GM18909 (cell line): ENCODE data around the gene CDKN2B-AS1.

Experiments used
- ATAC-seq: cut with Tn5 transposase; IDR thresholded peaks from one replicate; pipeline ENCODE4 v1.9.1; 2021; ENCODE audit warnings: mild to moderate bottlenecking; ENCODE audit not compliant: unreplicated experiment, poor library complexity

CDKN2B-AS1 gene

DNA sequence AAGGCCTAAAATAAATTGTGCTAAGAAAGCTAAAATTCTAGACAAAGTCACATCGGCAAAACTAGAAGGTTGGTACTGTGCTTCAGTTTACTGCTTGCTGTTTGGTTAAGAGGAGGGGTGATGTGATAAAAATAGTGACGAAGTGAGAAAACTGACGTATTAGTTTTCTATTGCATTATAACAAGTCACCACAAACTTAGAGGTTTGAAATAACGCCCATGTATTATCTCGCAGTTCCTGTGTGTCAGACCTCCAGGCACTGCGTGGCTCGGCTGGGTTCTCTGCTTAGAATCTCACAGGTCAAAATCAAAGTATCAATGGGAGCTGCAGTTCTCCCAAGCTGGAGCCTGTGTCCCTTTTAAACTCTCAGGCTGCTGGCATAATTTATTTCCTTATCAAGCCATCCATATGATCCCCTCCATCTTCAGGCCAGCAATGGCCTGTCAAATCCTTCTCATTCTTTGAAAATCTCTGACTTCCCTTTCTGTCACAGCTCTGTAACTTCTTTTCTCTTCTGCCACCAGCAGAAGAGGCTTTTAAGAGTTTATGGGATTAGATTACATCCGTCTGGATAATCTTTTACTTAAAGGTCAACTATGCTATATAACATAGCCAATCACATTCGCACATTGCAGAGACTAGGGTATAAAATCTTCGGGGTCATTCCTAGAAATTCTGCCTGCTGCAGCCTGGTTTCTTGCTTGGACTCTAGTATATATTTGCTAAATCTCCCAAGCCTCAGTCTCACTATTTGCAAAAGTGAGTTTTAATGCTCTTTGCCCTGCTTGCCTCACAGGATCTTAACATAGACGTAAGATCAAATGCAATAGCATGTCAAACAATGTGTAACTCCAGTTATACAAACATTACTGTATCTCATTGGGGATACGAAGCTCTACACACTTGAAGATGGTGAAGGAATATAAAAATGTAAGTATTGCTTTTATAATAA is 118.6 kb downstream of the CDKN2B-AS1 start:
- no peak for ATAC-seq

DNA sequence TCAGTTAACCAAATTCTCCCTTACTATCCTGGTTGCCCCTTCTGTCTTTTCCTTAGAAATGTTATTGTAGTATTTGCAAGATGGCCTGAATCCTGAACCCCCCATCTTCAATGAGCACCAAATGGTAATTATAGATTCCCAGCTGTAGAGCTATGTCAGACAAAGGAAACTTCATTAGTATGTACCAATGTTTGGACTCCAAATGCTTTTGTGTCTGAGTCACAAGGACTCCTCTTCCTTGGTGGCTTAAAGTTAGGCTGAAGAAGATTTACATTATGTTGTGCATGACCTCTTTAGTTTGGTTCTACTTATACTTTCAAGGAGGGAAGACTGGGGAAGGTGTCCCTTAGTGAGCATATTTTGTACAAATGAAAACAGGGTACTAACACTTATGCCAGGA is 120.4 kb downstream of the CDKN2B-AS1 start:
- ATAC-seq: no peak

DNA sequence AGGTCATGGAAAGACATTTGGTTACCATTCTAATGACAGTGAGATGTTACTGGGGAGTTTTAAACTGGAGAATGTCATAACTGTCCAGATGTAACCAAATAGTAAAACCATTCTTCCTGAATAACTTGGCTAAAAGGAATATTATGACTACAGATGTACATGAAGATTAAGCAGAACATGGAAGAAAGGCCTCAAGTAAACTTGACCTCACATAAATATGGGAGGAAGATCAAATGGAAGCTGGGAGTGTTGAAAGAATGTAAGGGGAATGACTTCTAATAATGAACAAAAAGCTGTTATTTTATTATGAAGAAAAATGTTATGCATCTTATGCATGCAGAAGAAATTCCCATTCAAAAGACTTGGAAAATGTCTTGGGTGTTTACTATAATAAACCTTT is 122.2 kb downstream of the CDKN2B-AS1 start:
- no peak for ATAC-seq

DNA sequence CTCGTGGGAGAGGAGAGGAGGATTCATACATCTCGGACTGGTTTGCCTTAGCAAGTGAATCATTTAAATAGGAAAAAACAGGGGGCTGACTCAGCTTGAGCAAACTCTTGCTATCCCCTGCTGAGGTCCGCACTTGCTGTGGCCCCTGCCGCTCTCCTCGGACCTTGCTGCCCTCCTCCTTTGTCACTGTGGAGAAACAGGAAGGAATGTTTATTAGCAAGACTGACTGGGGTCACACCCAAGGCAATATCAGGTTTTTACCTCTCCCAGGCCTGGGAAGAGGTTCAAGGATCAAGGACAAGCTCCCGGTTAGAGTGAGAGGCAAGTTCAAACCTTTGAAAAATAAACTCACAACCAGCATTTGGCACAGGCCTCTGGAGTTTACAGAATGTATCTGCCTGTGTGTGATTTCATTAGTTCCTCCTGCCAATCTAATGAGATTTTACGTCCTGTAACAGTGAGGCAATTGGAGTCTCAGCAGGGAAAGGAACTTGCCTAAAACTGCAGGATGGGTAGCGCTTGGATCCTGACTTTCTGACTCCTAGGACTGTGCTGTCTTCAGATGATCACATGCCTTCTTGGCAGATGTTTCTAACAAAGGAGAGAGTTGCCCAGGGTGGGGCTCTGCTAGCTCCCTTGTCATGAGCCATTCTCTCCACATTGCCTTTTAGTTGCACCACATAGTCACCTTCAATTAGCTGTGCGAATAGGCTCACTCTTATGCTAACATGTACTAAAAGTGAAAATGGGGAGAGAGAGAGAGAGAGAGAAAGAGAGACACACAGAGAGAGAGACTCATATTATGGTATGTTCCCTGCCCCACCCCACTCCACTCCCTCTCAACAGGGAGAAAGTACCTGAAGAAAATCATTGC is 123.2 kb downstream of the CDKN2B-AS1 start:
- no peak for ATAC-seq

DNA sequence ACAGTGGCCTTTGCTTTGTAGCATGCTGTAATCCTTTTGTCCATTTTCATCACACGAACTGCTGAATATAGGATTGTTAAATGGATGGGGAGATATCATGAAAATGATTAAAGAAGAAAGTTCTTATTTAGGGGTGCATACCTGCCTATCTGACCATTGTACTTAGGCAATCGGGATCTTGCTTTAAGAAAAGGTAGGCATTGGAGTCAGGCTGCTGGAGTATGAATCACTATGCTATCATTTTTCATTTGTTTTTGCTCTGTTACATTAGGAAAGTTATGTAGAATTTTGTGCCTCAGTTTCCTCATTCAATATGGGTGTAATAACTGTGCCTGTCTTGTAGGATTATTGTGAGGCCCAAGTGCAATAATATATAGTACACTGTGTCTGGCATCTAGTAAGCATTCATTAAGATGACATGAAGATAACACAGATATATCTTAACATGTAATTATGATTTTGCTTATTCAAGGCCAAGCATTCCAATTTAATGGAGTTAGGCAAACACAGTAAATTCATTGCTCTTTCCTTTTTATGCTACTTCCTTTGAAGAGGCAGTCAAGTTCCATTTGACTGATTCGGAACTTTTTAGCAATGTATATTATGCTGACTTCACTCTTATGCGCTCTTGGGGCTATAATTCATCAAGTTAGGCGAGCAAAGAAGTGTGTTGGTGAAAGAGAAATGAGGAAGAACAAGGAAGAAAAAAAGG is 124.4 kb downstream of the CDKN2B-AS1 start:
- no peak for ATAC-seq

DNA sequence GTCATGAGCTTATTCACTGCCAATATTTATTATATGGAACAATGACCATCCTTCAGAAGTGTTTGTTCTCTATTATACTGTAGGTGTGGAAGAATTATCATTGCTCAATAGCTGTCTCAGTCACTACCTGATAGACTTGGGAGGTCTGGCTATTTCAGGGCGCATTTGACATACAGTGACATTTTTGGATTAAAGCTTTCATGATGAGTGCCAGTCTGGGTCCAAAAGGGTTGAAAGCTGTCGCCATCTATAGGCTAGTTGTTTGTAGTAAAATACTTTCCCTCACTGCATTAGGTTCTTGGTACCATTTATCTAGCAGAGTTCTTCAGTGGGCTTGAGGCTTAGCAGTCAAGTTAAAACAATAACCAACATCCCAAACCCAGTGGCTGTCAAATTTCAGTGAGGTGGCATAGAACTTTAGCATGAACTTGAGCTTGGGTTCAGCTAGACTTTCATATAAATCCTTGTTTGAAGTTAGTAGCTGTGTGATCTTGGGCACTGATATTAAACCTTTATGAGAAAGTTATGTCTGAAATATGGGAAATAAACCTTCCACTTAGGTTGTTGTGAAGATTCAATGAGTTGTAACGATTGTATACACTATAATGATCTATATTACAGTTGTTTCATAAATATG is 125.0 kb downstream of the CDKN2B-AS1 start:
- no peak for ATAC-seq

DNA sequence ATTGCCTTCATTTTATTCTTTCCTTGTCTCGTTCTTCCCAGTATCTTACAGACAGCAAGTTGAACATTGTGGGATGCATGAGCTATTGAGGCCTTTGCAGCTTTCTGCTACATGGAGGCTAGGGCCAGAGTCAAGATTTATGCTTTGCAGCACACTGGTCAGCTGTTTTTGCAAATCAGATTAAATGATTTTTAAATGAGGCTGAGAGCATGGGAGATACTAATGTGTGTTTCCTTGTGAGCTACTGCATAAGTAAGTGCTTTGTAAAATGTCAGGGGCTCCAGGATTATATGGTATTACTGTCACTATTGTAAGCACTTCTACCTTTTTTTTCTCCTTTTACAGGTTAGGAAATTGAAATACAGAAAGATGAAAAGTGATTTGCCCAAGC is 125.6 kb downstream of the CDKN2B-AS1 start:
- no peak for ATAC-seq

DNA sequence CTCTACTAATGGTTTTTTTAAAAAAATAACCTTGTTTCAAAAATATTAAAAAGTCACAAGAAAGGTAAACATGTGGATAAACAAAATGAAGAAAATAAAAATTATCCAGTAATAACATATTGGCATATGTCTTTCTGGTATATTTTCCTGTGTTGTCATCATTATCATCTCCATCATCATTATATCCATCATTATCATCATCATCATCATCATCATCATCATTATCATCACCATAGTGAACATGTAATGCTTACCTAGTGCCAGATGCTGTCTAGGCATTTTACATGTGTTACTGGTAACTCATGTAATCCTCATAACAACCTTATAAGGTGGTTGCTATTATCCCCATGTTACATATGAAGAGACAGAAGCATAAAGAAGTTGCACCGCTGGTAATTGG is 126.0 kb downstream of the CDKN2B-AS1 start:
- ATAC-seq: no peak

DNA sequence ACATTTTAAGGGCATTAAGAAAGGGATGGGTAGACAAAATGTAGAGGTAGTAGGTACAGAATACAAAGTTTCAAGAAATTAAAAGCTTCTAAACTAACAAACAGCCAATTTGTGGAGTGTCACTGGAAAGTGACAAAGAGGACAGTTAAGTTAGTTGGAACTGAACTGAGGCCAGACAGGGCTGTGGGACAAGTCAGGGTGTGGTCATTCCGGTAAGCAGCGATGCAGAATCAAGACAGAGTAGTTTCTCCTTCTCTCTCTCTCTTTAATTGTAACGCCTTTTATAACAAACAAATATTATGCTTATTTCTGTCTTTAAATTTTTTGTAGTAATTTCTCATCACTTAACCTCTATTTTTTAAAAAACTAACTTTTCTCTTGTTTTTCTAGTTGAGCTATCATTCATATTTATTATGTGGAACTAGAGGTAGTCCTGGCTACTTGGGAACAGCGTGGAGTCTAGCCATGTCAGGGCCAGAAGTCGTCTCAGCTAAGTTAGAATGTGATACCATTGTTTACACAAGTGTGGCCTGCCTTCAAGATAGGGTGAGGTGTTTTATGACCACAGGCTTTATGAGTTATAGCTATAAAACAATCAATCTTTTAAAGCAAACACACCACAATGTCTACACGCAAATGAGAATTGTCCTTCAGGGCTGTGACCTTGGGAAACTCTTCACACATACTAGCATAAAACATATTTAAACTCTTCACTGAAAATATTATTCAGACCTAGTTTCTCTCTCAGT is 129.8 kb downstream of the CDKN2B-AS1 start:
- no peak for ATAC-seq

DNA sequence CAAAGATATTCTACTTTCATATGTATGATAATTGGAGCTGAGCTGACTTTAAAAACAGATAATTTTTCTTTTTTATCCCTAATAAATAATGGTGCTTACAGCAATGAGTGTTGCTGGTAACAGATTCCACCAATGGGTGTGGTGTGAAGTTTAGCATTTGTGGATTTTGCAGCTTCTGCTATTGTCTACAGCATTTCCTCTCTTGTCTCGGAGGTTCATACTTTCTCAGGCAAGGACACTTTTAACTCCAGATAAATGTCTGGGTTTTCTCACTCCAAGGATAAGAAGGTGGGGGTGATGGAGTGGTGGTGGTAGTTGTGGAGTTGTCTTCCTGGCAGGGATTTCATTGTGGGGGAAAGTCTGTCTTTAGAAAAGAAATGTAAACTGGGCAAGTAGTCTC is 134.5 kb downstream of the CDKN2B-AS1 start:
- ATAC-seq: no peak

DNA sequence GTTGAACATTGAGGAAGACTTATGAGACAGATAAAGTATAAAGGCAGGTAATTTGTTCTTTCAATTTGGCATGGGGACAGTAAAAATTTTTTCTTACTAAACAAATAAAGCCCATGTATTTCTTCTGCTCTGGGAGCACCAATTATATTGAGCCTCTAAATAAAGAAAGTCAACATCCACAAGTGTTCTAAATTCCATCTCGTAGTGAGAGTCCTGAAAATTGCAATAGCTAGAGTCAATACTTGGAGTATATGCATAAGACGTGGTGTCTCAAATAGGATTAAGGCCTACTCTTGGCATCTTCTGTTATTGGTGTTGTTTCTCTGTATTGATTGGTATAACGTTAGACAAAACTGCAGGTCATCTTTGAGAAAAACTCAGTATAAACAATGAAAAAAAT is 135.0 kb downstream of the CDKN2B-AS1 start:
- no peak for ATAC-seq

DNA sequence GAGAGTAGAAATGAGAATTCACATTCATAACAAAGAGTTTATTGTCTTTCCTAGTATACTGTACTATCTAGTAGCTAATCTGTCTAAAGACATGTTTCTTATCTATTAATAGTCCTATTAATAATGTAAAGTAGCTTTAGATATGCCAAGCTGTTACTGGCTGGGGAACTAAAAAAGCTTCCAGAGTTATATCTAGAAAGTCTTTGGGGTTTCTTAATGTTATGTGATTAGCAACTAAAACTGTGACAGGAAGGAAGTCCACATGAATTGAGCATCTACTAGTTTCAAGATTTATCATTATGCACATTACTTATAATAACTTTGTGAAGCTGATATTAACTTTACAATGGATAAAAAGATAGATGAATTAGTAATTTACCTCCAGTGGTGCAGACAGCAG is 137.2 kb downstream of the CDKN2B-AS1 start:
- no peak for ATAC-seq

DNA sequence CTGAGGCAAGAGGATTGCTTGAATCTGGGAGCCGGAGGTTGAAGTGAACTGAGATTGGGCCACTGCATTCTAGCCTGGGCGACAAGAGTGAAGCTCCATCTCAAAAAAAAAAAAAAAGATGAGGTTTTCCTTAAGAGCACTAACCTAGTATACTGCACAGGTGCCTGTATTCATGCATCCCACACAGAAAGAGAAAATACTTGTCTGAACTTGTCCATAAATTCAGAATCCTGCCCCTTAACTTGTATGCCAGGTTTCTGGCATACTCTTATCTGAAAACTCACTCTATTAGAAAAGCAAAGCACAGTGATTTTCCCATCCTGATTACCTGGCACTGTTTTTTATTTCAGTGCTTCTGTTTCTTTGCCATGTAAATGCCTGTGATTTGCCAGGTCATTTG is 139.8 kb downstream of the CDKN2B-AS1 start:
- no peak for ATAC-seq

DNA sequence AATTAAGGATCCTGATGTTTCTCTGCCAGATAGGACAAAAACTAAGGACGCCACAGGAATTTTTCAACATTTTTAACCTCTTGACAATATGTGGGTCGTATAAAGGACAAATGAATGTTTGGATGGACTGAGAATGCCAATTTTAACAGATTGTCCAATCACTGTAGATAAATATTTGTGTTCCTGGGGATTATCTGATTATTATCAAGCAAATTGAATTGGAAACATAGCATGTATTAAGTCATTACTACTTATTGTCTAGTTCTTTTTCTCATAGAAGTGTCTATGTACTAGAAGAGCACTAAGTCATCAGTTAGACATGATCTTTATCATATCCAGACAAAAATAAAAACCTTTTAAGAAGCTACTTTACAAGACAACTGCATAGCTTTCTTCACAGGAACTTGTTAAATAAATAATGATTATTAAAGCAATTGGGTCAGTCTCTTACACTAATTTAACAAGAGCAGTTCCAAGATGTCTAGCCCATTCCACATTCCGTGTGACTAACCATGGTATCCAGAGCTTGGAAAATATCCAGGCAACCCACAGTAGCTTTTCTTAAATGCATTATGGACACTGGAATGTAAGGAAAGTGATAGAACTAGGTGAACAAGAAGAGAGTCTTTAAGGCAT is 142.0 kb downstream of the CDKN2B-AS1 start:
- no peak for ATAC-seq

DNA sequence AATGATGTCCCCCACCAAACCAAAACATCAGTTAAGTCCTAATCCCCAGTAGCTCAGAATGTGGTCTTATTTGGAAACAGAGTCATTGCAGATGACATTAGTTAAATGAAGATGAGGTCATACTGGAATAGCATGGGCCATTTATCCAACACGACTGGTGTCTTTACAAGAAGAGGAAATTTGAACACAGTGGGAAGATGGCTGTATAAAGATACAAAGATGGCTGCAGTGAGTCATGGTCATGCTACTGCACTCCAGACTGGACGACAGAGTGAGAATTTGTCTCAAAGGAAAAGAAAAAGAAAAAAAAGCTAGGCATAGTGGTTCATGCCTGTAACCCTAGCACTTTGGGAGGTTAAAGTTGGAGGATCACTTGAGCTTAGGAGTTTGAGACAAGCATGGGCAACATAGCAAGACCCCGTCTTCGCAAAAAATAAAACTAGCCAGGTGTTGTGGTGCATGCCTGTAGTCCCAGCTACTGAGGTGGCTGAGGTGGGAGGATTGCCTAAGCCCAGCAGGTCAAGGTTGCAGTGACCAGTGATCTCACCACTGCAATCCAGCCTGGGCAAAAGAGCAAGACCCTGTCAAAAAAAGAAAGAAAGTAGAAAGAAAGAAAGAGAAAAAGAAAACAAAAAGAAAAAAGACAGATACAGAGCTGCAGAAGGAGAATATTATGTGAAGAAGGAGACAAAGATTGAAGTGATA is 144.5 kb downstream of the CDKN2B-AS1 start:
- no peak for ATAC-seq

DNA sequence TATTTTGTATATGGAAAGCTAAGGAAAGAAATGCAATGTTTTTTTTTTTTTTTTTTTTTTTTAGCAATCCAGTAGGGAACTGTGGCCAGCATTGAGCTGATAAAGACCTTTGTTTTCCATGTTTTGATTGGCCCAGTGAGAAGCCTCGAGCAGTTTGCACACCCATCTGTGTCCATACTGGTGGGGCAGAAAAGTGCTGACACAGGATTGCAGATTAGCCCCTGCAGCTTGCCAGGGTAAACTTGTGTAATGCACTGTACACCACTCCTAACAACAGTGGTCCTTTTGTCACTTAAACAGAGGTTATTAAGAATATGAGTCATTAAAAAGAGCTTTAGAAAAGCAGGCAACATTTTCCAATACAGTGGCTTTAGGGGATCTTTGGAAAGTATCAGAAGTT is 147.3 kb downstream of the CDKN2B-AS1 start:
- no peak for ATAC-seq

DNA sequence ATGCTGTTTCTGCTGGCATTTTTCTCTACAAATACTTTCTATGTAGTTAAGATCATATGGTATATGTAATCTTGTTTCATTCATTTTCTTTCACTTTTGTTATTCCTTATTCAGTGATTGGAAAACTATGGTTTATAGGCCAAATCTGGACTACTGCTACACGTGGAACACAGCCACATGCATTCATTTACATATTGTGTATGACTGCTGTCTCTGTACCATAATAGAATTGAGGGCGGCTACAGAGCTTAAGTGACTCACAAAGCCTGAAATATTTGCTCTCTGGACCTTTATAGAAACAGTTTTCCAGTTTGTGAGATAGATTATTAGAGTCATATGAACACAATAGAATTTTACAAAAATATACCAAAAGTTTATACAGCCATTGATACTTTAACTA is 148.1 kb downstream of the CDKN2B-AS1 start:
- ATAC-seq: no peak

DNA sequence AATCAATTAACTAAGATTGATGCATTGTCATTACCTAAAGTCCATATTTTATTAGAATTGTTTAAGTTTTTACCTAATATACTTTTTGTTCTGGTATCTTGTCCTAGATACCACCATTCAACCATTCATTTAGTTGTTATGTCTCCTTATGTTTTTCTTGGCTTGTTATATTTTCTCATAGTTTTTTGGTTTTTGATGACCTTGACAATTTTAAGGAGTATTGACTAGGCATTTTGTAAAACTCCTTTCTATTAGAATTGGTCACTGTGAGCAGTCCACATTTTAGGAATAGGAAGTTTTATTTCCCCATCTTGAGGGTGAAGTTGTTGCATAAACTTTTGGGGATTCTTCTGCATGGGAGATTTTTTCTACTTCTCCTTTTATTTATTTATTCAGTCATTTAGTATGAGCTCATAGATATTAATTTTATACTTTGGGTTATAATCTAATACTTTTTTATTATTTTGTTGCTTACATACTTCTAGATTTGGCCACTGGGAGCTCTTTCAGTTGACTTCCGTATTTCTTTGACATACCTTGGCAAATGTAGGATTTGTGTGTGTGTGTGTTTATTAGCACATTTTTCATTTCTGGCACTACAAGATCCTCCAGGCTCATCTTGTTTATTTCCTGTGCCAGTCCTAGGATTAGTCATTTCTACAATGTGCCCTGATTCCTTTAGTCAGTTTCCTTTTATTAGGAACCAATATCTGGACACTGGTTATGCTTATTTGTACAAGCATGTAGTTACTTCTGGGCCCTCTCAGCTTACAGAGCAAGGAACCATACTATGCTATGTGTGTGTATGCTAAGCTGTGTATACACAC is 149.4 kb downstream of the CDKN2B-AS1 start:
- no peak for ATAC-seq
